T-helper 1 cell treated with Interleukin-12 subunit alpha and Interleukin-12 subunit beta and Interleukin-4 antibody, amounts not matched to agents 30 ng/mL and 1 ng/mL, for 36 hours (primary cell): ENCODE results near the gene IFT43. TPM values are rescaled to one million over a fixed set of nuclear protein-coding genes. Genes with fewer than 3 reads are reported as not detected.
"Not testable (repeated sequence)": the region's sequence is repeated elsewhere in the genome, so short reads cannot be mapped to it uniquely, and the experiment has no call there.

ENCODE experiments used
- intact Hi-C: fragments of 100-400 bp; cut with micrococcal nuclease; formaldehyde crosslinking; loops from one replicate; pipeline ENCODE4 v1.15.1; 2024
- total RNA-seq: library from RNA; stranded (reverse); gene quantifications from 2 replicates; pipeline ENCODE4 v1.2.3, GENCODE V29; 2022

IFT43 gene
- total RNA-seq, 1 donor from 2014 or later = 7.6 TPM

GRCh38 chr14:76009627-76010026 is 24.1 kb downstream of the IFT43 start:
- intact Hi-C loops = not testable (repeated sequence)

GRCh38 chr14:76011930-76012329 is 26.4 kb downstream of the IFT43 start:
- intact Hi-C loops = no loop called here

- intact Hi-C loops = no loop called here
Observed at GRCh38 chr14:76012354-76012753, 26.8 kb downstream of the IFT43 start.

- intact Hi-C loops = no loop called here
Observed at GRCh38 chr14:76015191-76015590, 29.6 kb downstream of the IFT43 start.

GRCh38 chr14:76015668-76016067 is 30.1 kb downstream of the IFT43 start:
- intact Hi-C loops = no loop called here

GRCh38 chr14:76019676-76020075 is 34.1 kb downstream of the IFT43 start:
- intact Hi-C loops = no loop called here

- intact Hi-C loops = no loop called here
Observed at GRCh38 chr14:76022991-76023390, 37.4 kb downstream of the IFT43 start.

- intact Hi-C loops = no loop called here
Observed at GRCh38 chr14:76023757-76024156, 38.2 kb downstream of the IFT43 start.

GRCh38 chr14:76024211-76024907 is 38.8 kb downstream of the IFT43 start:
- intact Hi-C loops = no loop called here

- intact Hi-C loops = no loop called here
Observed at GRCh38 chr14:76034566-76034965, 49.0 kb downstream of the IFT43 start.

GRCh38 chr14:76040704-76041103 is 55.1 kb downstream of the IFT43 start:
- intact Hi-C loops = no loop called here

GRCh38 chr14:76045773-76046172 is 60.2 kb downstream of the IFT43 start:
- intact Hi-C loops = no loop called here

GRCh38 chr14:76050250-76050649 is 64.7 kb downstream of the IFT43 start:
- intact Hi-C loops = loop anchor here (2.0 kb wide), 1 partner anchor 131 kb away; no protein-coding TSS in a partner anchor

GRCh38 chr14:76050797-76051392 is 65.3 kb downstream of the IFT43 start:
- intact Hi-C loops = loop anchor here (1.0 to 2.0 kb wide), 3 partner anchors 130 to 596 kb away; no protein-coding TSS in a partner anchor

GRCh38 chr14:76051717-76052465 is 66.3 kb downstream of the IFT43 start:
- intact Hi-C loops = loop anchor here (1.0 to 2.0 kb wide), 3 partner anchors 129 to 595 kb away; no protein-coding TSS in a partner anchor

GRCh38 chr14:76053572-76054355 is 68.2 kb downstream of the IFT43 start:
- intact Hi-C loops = no loop called here

GRCh38 chr14:76055330-76055729 is 69.8 kb downstream of the IFT43 start:
- intact Hi-C loops = no loop called here

GRCh38 chr14:76056128-76056527 is 70.6 kb downstream of the IFT43 start:
- intact Hi-C loops = no loop called here

- intact Hi-C loops = no loop called here
Observed at GRCh38 chr14:76057914-76058313, 72.4 kb downstream of the IFT43 start.

GRCh38 chr14:76063327-76063726 is 77.8 kb downstream of the IFT43 start:
- intact Hi-C loops = no loop called here

- intact Hi-C loops = no loop called here
Observed at GRCh38 chr14:76065519-76065918, 80.0 kb downstream of the IFT43 start.
